ENCODE data around the gene PRKCE. TPM values are rescaled to one million over a fixed set of nuclear protein-coding genes. Genes with fewer than 3 reads are reported as not detected.

The PRKCE gene
- total RNA-seq, 1 donor from 2014 or later: 14.8 TPM

DNA sequence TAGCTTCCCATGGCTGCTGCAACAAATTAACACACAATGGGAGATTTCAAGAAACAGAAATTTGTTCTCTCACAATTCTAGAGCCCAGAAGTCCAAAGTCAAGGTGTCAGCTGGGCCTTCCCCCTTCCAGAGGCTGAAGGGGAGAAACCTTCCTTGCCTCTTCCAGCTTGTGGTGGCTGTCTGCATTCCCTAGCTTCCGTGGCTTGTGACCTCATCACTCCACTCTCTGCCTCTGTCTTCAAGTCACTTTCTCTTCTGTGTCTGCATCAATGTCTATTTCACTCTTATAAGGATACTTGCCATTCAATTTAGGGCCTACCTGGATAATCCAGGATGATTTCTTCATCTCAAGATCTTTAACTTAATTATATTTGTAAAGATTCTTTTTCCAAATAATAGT is 23.6 kb upstream of the PRKCE start:
- DNase-seq (no peak), ATAC-seq (no peak)
- intact Hi-C loops (cut with micrococcal nuclease): no loop called here

DNA sequence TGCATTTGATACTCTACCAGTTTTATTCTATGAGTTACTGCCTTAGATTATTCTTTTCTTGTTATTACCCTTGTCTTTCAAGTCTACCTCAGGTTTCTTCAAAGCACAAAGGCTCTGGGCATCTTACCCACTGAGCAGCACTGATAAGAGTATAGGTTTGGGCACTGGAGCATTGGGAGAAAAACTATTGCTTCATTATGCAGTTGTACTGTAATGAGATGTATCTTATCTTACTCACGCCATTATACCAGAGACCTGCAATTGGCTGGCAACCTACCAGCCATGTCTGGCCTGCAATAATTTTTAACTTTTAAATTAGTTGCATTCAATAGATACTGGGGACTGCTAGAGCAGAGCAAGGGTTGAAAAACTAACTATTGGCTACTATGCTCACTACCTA is 21.5 kb upstream of the PRKCE start:
- intact Hi-C loops (cut with micrococcal nuclease): no loop called here
- no peak for ATAC-seq

DNA sequence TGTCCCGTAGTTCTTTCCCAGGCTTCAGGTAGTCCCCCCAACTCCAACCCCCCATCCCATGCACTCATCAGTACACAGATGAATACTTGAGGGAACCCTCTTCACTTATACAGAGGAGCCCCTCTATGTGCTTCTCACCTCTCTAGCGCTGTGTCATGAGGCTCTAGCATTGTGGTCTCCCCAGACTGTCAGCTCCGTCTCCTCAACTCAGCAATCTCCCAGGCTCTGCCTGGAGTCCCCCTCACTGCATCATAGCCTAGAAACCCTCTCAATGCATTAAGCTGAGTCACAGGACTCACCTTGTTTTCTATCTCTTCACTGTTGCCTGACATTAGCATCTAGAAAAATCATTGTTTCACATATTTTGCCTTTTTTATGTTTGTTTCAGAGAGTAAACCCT is 20.2 kb upstream of the PRKCE start:
- intact Hi-C loops (cut with micrococcal nuclease): no loop called here
- ATAC-seq: no peak
- no peak for DNase-seq

More for the DNA sequence above, 21.5 kb upstream of the PRKCE start:
- no peak for DNase-seq

DNA sequence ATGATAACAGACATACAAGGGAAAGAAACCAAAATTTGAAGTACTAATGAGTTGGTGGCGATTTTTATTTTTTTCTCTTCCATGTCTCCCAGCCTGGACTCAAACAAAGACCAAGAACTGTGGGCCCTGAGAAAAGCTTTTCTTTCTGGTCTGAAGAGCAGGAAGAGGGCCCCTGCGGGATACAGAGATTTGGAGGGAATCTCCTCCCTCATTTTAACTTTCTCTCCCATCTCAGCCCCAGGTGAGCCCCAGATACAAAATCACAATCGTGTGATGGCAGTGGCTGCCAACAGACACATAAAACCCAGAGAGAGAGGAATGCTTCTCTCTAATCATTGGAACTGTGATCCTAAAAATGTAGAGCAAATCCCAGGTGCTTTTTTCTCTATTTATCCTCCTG is 19.5 kb upstream of the PRKCE start:
- ATAC-seq (no peak), DNase-seq (no peak)
- intact Hi-C loops (cut with micrococcal nuclease): no loop called here

DNA sequence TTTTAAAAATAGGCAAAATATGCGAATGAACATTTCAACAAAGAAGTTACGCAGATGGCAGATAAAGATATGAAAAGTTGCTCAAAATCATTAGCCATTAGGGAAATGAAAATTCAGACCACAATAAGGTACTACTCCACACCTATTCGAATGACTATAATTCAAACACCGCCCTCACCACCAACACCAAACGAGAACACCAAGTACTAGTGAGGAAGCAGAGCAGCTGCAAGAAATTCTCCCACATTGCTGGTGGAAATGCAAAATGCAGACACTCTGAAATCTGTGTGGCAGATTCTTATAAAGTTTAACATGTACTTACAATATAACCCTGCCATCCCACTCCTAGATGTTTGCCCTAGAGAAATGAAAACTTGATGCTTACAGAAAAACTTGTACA is 17.3 kb upstream of the PRKCE start:
- ATAC-seq: no peak
- intact Hi-C loops (cut with micrococcal nuclease): no loop called here
- no peak for DNase-seq

DNA sequence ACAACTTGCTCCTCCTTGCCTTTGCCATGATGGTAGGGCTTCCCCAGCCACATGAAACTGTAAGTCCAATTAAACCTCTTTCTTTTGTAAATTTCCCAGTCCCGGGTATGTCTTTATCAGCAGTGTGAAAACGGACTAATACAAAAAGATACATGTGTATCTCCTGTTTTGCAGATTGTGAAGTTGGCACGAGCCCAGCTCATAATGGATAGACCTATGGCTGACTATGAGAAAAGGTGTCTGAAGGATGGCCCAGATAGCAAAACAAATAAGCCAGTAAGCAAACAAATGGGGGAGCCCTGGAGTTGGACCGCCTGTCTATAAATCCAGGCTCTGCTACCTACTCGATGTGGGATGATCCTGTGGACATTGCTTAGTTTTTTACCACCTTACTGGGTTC is 15.5 kb upstream of the PRKCE start:
- DNase-seq: no peak
- ATAC-seq: no peak
- intact Hi-C loops (cut with micrococcal nuclease): no loop called here

DNA sequence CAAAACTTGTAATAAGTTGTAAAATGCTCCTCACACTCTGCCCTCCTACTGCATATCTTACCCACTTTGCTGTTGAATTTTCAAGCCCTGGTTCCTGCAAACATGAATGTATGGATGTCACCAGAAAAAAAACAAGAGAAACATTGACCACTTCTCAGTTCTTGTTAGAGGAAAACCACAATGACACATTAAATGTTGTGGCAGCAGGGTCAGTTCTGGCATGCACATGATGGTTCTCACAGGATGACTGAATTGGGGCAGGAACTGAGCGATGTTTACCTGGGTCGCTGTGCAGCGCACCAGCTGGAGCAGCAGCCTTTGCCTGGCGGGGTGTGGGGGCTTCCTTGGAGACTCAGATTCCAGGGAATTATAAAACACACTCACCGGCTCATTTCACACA is 14.0 kb upstream of the PRKCE start:
- no peak for DNase-seq

DNA sequence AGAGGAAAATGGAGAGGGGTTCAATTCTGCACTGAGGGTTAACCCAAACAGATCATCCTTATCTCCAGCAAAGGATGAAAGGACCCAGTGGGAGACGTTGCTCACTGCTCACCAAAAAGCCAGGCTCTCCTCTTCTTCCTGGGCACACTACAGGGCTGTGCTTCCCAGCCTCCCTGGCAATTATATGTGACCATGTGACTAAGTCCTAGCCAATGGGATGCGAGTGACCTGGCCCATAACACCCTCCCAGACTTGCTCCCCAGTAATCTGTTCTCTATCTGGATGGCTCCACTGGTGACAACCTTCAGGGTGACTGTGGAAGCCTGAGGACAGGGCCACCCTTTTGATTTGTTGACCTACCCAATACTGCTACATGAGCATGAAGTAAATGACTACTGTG is 10.9 kb upstream of the PRKCE start:
- ATAC-seq (no peak), DNase-seq (no peak)
- intact Hi-C loops (cut with micrococcal nuclease): loop anchor here (5.0 kb wide), 1 partner anchor 297 kb away; no protein-coding TSS in a partner anchor

More for the DNA sequence above, 14.0 kb upstream of the PRKCE start:
- no peak for ATAC-seq
- intact Hi-C loops (cut with micrococcal nuclease): no loop called here

DNA sequence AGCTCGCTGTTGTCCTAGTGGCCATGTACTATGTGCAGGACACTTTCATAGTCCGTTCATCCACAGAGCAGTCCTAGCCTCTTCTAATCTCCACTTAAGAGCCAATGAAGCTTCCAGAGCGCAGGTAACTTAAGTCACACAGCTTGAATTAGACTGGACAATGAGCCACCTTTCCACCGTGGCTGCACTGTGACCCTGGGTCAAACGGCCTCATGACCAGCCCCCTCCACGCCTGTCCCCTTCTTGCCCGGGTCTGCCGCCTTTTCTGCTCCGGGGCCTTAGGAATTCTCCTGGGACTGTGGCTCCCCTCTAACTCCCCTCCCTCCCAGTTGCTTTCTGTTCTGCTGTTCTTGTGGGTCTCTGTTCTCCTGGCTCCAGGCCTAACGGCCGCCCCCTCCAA is 8.4 kb upstream of the PRKCE start:
- intact Hi-C loops (cut with micrococcal nuclease): loop anchor here (5.0 kb wide), 1 partner anchor 294 kb away; no protein-coding TSS in a partner anchor
- ATAC-seq (peak; percentile 20), DNase-seq (no peak)

DNA sequence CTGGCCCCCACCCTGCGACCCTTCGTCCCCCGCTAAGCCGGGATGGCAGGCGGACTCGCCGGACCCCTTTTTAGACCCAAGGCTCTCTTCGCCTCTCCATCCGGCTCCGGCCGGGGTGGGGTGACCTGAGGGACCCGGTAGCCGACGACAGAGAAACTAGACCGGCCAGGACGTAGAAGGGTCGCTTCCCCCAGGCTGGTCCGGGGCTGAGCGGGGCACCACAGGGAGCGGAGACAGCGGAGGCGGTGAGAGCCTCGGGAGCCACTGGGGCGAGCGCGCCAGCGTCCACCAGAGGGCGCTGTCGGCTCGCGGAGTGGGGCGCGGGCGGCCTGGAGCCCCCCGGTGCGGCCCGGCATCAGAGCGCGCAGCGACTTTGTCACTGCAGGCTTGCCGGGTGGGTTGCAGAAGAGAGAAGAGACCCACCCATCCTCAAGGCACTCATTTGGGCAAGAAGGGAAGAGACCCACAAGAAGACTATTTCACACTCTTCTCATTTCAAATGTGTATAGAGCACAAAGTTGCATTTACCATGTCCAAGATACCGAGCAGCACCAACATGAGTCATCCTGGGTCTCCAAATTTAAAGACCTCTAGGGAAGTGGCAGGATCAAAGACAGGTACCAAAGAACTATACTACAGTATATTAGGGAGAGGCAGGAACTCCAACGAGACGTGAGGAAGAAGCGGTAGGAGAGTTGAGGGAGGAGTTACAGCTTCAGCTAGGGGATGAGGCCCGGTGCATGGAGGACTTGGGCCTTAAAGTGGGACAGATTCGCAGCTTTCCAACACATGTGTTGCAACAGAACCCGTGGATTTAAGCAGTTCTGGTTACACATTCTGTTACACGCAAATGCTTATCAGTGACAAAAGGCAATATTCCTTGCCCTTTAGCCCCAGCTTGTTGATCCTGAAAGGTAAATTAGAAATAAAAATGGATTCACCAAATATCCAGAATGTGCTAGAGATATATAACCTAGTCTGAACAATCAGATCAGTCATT is 7.6 kb upstream of the PRKCE start:
- ATAC-seq: peak; percentile 97
- peak; percentile 86 for DNase-seq
- intact Hi-C loops (cut with micrococcal nuclease): loop anchor here (5.0 kb wide), 1 partner anchor 293 kb away; no protein-coding TSS in a partner anchor

DNA sequence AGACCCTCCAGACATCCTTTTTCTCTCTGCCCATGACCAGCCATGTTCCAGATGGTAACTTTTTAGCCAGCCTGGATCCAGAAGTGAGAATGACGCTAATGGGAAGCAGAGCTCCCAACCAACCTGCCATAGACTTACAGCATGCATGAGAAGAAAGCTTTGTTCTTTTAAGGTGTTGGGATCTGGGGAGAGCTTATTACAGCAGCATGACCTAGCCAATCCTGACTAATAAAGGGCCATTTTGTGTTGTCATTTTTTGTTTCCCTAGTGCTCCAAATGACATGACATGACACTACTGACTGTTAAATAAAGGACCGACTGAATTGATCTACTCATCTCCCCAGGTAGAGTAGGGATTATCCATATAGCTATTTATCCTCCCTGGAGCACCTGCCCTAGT is 5.2 kb upstream of the PRKCE start:
- intact Hi-C loops (cut with micrococcal nuclease): no loop called here
- DNase-seq: no peak
- ATAC-seq: no peak

DNA sequence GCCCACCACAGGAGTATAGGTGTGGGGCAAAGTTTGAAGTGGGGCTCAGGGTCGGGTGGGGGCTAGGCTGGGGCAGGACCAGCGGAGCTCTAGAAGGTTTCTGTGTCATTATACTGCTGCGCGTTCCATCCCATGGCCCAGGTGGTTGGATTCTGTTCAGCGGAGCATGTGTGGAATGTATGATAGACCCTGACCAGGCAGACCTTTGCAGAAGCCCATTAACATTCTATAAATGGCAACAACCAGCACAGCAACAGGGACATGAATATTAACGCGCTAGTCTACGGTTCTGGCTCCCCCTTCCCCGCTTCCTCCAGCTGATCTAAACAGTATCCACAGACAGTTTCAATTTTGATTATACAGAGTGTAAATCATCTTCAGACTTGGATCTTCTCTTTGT is 4.1 kb upstream of the PRKCE start:
- intact Hi-C loops (cut with micrococcal nuclease): no loop called here
- DNase-seq: no peak
- ATAC-seq: no peak

DNA sequence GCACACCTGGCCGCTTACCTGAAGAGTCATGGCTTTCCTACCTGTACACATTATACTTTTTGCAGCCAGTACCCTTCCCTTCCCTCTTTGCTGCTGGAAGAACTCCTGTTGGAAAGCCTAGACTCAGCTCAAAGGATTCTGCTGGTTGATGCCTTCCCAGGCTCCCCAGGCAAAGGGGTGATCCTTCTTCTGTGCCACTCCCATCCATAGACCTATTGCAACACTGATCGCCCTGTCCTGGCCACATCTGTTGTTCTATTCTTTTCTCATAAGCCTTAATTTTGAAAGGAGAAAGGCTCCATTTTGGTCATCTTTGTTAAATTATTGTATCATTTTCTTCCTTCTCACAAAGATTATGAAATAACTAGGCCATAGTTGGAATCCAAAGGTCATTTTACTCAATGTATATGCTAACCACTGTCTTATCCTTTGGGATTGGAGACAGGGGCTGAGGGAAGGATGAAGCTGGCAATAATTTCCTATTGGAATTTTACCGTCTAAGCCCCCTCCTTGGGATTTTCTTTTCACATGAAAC is 3.4 kb upstream of the PRKCE start:
- ATAC-seq (no peak), DNase-seq (no peak)
- intact Hi-C loops (cut with micrococcal nuclease): no loop called here

DNA sequence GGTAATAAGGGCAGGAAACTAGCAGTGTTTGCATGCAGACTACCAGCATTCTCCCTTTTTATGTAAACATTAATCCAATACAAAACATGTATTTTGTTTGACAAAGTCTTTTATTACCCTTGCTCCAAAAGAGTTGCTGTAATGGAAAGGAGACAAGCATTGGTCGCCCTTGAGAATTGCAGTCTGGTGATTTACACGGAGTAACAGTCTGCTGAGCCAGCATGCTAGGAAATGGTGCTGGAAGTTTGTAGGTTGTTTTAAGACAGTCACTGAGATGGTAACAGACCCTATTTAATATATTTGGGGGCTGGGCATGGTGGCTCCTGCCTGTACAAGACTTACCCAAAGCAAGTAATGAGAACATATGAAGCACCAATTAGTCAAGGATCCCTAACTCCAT is 2.8 kb upstream of the PRKCE start:
- DNase-seq (no peak), ATAC-seq (no peak)
- intact Hi-C loops (cut with micrococcal nuclease): no loop called here

DNA sequence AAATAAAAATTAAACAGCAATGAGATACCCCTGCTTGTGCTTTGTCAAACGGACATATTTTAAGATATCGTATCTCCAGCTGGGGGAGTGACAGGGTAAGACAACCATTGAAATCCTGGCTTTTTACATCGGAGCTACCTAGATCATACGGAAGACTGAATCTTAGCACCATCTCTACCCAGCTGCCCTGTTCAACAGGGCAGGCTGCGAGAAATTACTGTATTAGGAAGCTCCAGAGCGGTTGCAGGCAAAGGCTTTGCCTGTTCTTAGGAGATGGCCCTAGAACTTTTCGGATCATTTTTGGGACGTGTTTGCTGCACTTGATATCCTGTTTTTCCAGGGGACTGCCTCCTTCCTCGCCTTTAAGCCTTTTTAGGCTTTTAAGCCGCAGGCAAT is 2.0 kb upstream of the PRKCE start:
- ATAC-seq: no peak
- DNase-seq: no peak
- intact Hi-C loops (cut with micrococcal nuclease): no loop called here

DNA sequence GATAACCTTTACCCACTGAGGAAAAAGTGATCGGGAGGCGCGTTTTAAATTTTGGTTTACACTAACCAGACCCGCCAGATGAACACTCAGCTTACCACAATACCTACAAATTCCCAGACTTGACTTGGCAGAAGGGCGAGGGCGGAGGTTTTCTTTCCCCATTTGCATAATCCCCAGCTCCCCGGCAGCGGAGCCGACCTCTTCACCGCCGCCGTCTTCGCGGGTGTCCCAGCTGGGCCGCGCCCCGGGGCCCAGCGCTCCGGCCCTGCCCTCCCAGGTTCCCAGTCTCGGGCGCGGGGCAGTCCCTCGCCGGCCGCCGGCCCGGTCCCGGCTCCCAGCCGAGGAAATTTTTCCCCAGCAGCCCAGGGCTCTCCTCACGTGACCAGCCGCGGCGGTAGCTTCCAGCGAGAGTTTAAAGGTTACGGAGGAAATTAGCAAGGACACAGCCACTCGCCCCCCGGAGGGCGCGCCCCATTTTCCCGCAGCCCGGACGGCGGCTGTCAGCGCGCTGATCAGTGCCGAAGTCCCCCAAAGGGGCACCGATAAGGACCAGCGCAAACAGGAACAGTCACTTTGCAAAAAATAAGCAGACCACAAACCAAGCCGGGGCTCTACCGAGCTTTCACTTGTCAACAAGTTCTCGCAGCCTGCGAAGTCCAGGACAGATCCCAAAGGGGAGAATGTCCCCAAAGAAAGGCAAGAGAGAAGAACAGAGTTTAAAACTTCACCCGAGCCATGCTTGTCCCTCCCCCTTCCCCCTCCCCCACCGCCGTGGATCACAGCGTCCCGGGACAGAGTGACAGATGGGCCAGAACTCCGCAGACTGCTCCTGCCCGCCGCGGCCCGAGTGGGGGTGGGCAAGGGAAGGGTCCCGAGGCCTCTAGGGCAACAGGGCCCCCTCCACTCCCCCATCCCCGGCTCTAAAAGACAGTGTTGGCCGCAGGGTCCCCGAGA is 1.3 kb upstream of the PRKCE start:
- intact Hi-C loops (cut with micrococcal nuclease): loop anchor here (5.0 kb wide), 1 partner anchor 127 kb away; no protein-coding TSS in a partner anchor
- DNase-seq (peak; percentile 87), ATAC-seq (peak; percentile 71)

DNA sequence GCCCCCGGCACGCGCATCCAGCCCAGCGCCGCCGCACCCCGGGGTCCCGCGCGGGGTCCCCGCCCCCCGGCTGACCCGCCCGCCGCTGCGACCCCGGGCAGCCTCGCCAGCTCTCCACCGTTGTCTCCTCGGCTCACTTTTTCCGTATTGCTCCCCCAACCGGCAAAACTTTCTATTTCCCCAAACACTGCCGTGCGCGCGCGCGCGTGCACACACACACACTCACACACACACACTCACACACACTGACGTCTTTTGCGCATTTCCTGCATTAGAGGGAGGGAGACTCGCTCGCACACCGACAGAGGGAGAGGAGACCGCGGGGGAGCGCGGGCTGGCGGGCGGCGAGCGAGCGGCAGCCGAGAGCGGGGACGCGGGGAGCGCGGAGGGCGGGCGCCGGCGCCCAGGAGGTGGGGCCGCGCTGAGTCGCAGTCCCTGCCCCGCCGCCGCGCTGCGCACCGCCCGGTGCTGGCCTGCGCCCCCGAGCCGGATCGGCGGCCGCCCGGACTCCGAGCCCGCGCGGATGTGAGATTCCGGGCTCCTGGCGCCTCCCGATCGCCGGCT is 542 bp upstream of the PRKCE start:
- peak; percentile 81 for ATAC-seq
- DNase-seq: peak; percentile 95
- intact Hi-C loops (cut with micrococcal nuclease): loop anchor here (5.0 kb wide), 1 partner anchor 126 kb away; no protein-coding TSS in a partner anchor

DNA sequence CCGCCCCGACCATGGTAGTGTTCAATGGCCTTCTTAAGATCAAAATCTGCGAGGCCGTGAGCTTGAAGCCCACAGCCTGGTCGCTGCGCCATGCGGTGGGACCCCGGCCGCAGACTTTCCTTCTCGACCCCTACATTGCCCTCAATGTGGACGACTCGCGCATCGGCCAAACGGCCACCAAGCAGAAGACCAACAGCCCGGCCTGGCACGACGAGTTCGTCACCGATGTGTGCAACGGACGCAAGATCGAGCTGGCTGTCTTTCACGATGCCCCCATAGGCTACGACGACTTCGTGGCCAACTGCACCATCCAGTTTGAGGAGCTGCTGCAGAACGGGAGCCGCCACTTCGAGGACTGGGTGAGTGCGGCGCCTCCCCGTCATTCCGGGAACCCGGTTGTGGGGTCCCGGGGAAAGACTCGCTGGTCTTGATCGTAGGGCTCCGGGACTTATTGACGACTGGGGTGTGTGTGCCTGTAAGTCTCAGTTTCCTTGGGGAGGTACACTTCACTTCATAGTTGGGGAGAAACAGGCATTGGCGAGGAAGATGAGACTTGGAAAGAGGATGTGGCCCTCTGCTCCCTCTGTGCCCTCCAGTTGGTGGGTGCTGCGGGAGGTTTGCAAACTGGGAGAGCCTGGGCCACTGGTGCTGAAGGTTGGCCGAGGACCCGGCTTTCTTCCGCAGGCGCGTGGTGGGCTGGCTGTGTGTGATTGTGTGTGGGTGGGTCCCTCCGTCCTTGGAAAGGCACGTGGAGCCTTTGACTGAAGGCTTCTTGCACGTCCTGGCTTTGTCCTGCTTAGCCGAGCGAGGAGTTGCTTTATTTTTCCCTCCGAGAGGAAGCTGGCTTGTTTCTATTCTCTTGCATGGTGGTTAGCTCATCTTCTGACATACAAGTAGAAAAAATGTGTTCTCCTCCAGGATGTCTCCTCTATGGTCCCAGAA is 886 bp downstream of the PRKCE start:
- DNase-seq (peak; percentile 62), ATAC-seq (peak; percentile 1)
- intact Hi-C loops (cut with micrococcal nuclease): loop anchor here (5.0 kb wide), 1 partner anchor 125 kb away; no protein-coding TSS in a partner anchor

Data from left ventricle myocardium superior (tissue), 1 donor.